Right lobe of liver (tissue), 4 donors: ENCODE data around the gene IQUB.

Experiments
- CTCF ChIP-seq, 4 donors: fragments of 200-600 bp in 3 of 4; fragments of 450-650 bp in 1 of 4; IDR thresholded peaks; one replicate each; pipeline versions ENCODE4 v1.5.1 to v1.8.0; 2016 to 2022; ENCODE audit warnings: antibody characterized with exemption in 4 of 4, mild to moderate bottlenecking in 2 of 4
- POLR2A ChIP-seq: fragments of 450-650 bp; IDR thresholded peaks from one replicate; pipeline ENCODE4 v1.6.1; 2017; ENCODE audit warnings: antibody characterized with exemption, mild to moderate bottlenecking
- donor health status: DM: no; HTN: no; CAD: no.
- donor health status: DM: no; HTN: no; CAD: no.
- donor health status: DM: no; HTN: yes; CAD: no.

- TF ChIP-seq CTCF (IDR thresholded peaks at IDR 0.05) (no peak), POLR2A (no peak)
These were observed 118.8 kb downstream of the IQUB start for GRCh38 chr7:123415625-123416024.
